GM04503 (cell line): ENCODE results near the gene NAALADL2.
A peak's percentile ranks its signal among the peaks of the same experiment; 100 is the strongest.
"Not testable (repeated sequence)": the region's sequence is repeated elsewhere in the genome, so short reads cannot be mapped to it uniquely, and the experiment has no call there.

Experiments used
- DNase-seq: peaks from one replicate; pipeline ENCODE4 v3.0.0-alpha.2; 2012; ENCODE audit warnings: low read depth

NAALADL2 gene

GRCh38 chr3:175432376-175433025 lies 573.4 kb downstream of the NAALADL2 start:
- no peak for DNase-seq

GRCh38 chr3:175433026-175433674 lies 574.0 kb downstream of the NAALADL2 start:
- DNase-seq, result peak; percentile 65

GRCh38 chr3:175434561-175434960 lies 575.4 kb downstream of the NAALADL2 start:
- DNase-seq, result no peak

DNA sequence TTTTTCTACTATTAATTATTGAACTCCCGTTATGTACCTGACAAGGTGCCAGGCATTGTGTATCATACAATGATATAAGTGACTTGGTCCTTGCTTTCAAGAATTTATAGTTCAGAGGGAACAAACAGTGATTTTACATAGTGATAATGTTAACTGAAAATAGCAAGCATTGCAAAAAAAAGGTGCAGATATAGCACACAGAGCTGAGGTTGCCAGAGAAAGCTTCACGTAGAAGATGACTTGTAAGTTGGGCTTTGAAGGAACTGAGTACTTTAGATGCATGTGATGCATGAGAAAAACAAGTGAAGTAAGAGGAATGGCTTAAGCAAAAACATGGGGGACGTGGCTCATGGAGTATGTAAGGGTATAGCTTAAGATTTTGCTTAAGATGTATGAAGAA lies 584.5 kb downstream of the NAALADL2 start:
- DNase-seq, result no peak

DNA sequence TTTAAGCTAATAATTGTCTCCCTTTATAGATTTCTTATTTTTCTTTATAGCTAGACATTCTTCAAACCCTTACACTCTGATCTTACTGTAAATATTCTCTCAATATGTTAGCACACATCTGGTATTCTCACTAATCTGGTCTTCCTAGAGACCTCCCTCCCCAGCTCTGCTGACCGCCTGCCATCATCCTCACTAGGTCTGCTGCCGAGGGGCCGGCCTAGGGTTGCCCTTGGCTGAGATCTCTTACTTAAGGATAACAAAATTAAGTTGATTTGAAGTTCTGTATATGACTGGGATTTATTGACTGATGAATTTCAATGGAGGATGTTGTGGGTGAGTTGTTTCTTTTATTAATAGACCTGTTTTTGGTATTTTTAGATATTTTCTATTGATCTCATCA lies 586.6 kb downstream of the NAALADL2 start:
- no peak for DNase-seq

DNA sequence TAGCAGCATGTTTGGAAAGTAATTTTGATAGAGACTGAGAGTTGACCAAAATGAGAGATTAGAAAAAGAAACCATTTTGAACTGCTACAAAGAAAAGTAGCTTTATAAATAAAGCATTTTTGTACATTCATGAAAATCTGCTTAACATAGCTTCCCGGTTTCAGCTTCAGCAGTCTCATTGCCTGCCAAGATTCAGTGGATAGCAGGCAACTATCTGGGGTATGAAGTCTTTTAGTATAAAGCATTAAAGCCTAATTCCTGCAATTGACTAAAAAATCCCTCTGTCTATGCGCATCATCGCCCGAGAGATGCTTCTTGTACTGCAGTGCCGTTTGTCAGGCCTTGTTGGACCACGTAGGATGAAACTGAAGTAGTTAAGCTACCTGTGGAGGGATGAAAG lies 588.4 kb downstream of the NAALADL2 start:
- DNase-seq, result no peak

DNA sequence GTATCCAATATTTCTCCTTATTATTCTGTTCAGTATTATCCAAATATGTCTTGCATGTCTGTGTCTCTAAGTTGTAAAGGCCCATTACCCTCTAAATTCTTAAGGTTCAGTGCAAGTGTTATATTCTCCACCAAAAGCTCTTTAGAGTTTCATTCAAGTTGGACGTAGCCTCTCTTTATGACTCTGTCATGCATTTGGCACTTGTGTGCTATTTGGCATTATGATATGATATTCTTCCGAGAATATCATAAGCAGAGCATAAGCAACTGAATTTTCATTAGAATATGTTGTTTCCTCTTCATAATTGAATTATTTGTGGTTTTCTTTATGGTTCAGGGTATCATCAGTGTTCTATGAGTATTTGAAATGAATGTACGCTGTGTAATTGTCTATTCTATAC lies 594.2 kb downstream of the NAALADL2 start:
- DNase-seq, result no peak

- DNase-seq, result no peak
Observed at GRCh38 chr3:175456466-175456865, 597.3 kb downstream of the NAALADL2 start.

DNA sequence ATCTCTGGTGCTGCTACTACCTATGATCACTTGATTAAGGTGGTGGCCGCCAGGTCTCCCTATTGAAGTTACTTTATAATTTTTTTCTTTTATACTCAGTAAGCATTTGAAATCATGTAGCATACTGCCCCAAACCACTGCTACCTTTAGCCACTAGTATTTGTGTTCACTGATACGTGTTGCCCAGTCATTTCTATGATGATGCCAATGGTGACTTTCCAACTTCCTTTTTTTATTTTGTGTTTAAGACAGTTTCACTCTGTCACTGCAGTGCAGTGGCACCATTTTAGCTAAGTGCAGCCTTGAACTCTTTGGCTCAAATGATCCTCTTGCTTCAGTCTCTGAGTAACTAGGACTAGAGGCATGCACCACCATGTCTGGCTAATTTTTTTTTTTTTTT lies 598.2 kb downstream of the NAALADL2 start:
- no peak for DNase-seq

DNA sequence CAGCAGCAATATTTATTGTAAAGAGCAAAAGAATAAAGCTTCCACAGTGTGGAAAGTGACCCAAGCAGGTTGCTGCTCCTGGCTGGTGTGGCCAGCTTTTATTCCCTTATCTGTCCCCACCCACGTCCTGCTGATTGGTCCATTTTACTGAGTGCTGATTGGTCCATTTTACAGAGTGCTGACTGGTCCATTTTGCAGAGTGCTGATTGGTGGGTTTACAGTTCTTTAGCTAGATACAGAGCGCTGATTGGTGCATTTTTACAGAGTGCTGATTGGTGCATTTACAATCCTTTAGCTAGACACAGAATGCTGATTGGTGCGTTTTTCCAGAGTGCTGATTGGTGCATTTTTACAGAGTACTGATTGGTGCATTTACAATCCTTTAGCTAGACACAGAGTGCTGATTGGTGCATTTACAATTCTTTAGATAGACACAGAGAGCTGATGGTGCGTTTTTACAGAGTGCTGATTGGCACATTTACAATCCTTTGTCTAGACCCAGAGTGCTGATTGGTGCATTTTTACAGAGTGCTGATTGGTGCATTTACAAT lies 601.8 kb downstream of the NAALADL2 start:
- DNase-seq, result not testable (repeated sequence)

DNA sequence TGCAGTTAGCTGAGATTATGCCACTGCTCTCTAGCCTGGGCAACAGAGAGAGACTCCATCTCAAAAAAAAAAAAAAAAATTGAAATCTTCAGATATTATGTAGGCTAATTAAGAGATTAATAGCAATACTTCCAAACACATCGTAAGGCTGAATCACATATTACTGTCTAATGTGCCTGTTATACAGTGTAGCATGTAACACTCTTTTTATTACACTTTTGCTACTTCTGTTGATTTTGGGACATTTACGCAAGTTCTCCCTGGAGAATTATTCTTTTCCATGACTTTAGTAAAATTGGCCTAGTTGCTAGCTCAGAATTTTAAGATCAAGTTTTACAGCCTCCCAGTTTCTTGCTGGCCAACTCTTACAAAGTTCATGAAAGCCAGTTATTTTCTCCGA lies 605.2 kb downstream of the NAALADL2 start:
- DNase-seq, result no peak

DNA sequence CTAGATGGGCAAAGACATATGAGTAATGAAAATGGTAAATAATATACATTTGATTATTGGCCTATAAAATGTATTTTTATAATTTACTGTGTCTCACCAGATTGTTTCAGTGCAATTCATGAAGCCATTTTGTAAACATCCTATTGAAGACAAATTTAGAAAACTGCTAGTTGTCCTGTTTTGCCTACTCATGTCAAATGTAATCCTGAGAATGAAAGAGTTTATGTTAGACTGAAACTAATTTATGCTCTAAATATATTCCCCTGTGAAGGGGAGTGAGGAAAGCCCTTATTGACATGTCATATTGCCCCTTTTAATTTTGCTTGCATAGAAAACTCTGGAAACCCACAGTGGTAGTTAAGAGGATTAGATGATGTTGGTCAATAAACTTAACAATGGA lies 610.0 kb downstream of the NAALADL2 start:
- no peak for DNase-seq

- no peak for DNase-seq
Observed at GRCh38 chr3:175475765-175476164, 616.6 kb downstream of the NAALADL2 start.

- DNase-seq, result no peak
Observed at GRCh38 chr3:175476489-175476888, 617.4 kb downstream of the NAALADL2 start.

- no peak for DNase-seq
Observed at GRCh38 chr3:175477651-175478224, 618.6 kb downstream of the NAALADL2 start.

- DNase-seq, result no peak
Observed at GRCh38 chr3:175478301-175478700, 619.2 kb downstream of the NAALADL2 start.

- DNase-seq, result no peak
Observed at GRCh38 chr3:175479175-175479574, 620.0 kb downstream of the NAALADL2 start.

GRCh38 chr3:175479800-175480199 lies 620.7 kb downstream of the NAALADL2 start:
- DNase-seq, result no peak

GRCh38 chr3:175484666-175485065 lies 625.5 kb downstream of the NAALADL2 start:
- no peak for DNase-seq

- DNase-seq, result no peak
Observed at GRCh38 chr3:175485436-175485835, 626.3 kb downstream of the NAALADL2 start.

- DNase-seq, result no peak
Observed at GRCh38 chr3:175486255-175486654, 627.1 kb downstream of the NAALADL2 start.

DNA sequence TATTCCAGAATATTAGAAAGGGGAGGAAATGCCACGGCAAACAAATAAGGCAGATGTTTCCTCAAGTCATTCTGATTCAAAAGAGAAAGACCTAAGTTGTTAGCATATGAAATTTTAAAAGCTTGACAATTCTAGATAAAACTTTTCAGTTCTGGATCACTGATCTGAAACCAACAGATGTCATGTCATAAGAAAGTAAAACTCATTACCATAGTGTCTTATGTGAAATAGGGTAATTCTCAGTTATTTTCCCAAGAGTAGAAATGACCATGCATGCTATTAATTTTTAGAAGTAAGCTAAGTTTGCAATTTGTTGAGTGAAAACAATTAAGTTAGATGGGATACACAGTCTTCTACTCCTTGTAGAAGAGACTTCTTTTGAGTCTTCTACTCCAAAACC lies 630.3 kb downstream of the NAALADL2 start:
- no peak for DNase-seq

DNA sequence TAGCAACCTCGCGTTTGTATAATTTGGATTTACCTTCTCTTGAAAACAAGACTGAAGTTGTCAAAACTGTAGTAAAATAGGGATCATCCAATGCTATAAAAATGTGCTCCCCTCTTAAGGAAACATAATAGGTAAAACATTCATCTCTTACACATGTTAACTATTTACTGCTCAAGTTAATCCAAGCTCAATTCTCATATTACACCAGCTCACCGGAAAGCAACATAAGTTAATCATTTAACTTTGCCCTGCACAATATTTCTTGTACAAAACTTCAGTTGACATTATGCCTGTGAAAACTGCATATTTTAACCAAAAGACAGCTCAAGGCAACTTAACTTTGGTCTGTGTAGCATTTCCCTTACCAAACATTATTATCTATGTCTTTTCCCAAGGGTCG lies 634.2 kb downstream of the NAALADL2 start:
- no peak for DNase-seq
